IgD-negative memory B cell (primary cell): ENCODE data around the gene ACVR1. TPM values are rescaled to one million over a fixed set of nuclear protein-coding genes. Genes with fewer than 3 reads are reported as not detected.

Source experiments
- H3K27ac Mint-ChIP-seq, 3 donors: one replicate each; pipeline ENCODE4 v1.8.0; 2020 to 2022; ENCODE audit warnings: mild to moderate bottlenecking in 3 of 3, mixed read lengths in 3 of 3, moderate library complexity in 1 of 3
- H3K27me3 Mint-ChIP-seq: one replicate; pipeline ENCODE4 v1.8.0; 2021; ENCODE audit warnings: mixed read lengths
- H3K36me3 Mint-ChIP-seq: one replicate; pipeline ENCODE4 v1.8.0; 2020; ENCODE audit warnings: mild to moderate bottlenecking, mixed read lengths
- H3K4me1 Mint-ChIP-seq, 3 donors: one replicate each; pipeline ENCODE4 v1.8.0; 2020 to 2022; ENCODE audit warnings: mixed read lengths in 3 of 3, mild to moderate bottlenecking in 1 of 3
- H3K4me3 Mint-ChIP-seq, 4 donors: one replicate each; pipeline ENCODE4 v1.8.0; 2020 to 2022; ENCODE audit warnings: mild to moderate bottlenecking in 4 of 4, mixed read lengths in 4 of 4, moderate library complexity in 3 of 4
- H3K9me3 Mint-ChIP-seq, 3 donors: one replicate each; pipeline ENCODE4 v1.8.0; 2020 to 2021; ENCODE audit warnings: mixed read lengths in 3 of 3, mild to moderate bottlenecking in 1 of 3
- polyA plus RNA-seq: library from polyadenylated mRNA; unstranded; fragments of 300-500 nt; fragmentation: Illumina TruSeq; gene quantifications from one replicate; pipeline ENCODE4 v1.2.3, GENCODE V29; 2021

The ACVR1 gene
- polyA plus RNA-seq, 1 donor from 2014 or later: 2.7 TPM

DNA sequence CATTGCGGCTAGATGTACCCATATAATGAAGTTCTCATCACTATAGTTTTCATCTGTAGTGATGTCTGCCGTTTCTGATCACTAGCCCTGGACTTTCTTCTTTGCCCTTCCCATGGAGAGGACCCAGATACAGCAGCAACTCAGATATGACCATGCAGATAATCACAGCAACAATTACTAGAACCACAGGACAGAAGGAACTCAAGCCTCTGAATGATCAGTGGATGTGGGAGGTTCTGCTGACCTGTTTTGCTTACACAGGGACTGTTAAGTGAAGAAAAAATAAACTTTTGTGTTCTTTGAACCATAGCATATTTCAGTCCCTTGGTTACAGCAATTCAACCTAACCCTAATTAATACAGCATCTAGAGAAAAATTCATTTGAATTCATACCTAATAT is 62.7 kb downstream of the ACVR1 start:
- Mint-ChIP-seq H3K36me3 (peaks cover 12% of the 10 kb centered on the region), H3K27ac (no peak overlapping the region), H3K9me3 (no peaks in the 10 kb centered on the region), H3K27me3 (no peaks in the 10 kb centered on the region), H3K4me3 (no peak overlapping the region), H3K4me1 (peaks cover 0 to 2% (median 1%) of the 10 kb centered on the region in 3 donors)

DNA sequence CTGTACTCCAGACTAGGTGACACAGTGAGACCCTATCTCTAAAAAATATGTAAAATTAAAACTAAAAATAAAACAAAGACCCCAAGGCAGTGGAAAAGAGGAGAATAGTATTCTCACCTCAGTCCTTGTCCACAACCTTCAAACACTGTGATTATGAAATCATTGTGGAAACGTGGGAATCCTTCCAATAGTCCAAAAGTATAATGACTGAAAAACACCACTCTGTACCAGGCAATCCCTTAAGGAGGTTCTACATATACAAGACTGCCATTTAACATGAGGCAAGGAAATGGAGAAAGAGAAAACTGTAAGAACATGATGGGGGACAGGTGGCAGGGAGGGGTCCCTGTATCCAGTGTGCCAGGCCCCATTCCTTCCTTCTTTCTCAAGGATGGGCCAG is 66.1 kb downstream of the ACVR1 start:
- H3K27me3 Mint-ChIP-seq: no peaks in the 10 kb centered on the region
- peaks cover 11% of the 10 kb centered on the region for H3K36me3 Mint-ChIP-seq
- no peaks in the 10 kb centered on the region for H3K9me3 Mint-ChIP-seq
- H3K4me1 Mint-ChIP-seq: peaks cover 0 to 1% (median 1%) of the 10 kb centered on the region in 3 donors
- H3K4me3 Mint-ChIP-seq: no peak overlapping the region
- H3K27ac Mint-ChIP-seq: no peak overlapping the region

- peak overlapping the region in 1 of 3 donors; percentile 31 for H3K27ac Mint-ChIP-seq
- H3K4me1 Mint-ChIP-seq: peaks cover 0 to 1% (median 1%) of the 10 kb centered on the region in 3 donors
- H3K27me3 Mint-ChIP-seq: no peaks in the 10 kb centered on the region
- H3K36me3 Mint-ChIP-seq: peaks cover 6% of the 10 kb centered on the region
- H3K9me3 Mint-ChIP-seq: no peaks in the 10 kb centered on the region
- H3K4me3 Mint-ChIP-seq: no peak overlapping the region
Measured at GRCh38 chr2:157809212-157809611, 66.9 kb downstream of the ACVR1 start.

- Mint-ChIP-seq H3K4me1 (peaks cover 0 to 1% (median 1%) of the 10 kb centered on the region in 3 donors), H3K36me3 (peaks cover 4% of the 10 kb centered on the region), H3K27me3 (no peaks in the 10 kb centered on the region), H3K27ac (no peak overlapping the region), H3K4me3 (no peak overlapping the region), H3K9me3 (no peaks in the 10 kb centered on the region)
Measured at GRCh38 chr2:157808421-157808820, 67.7 kb downstream of the ACVR1 start.

- Mint-ChIP-seq H3K4me3 (no peak overlapping the region), H3K4me1 (peaks cover 0 to 1% (median under 1%) of the 10 kb centered on the region in 3 donors), H3K27ac (no peak overlapping the region), H3K9me3 (no peaks in the 10 kb centered on the region), H3K27me3 (no peaks in the 10 kb centered on the region), H3K36me3 (peaks cover 4% of the 10 kb centered on the region)
Measured at GRCh38 chr2:157806426-157807077, 69.6 kb downstream of the ACVR1 start.

DNA sequence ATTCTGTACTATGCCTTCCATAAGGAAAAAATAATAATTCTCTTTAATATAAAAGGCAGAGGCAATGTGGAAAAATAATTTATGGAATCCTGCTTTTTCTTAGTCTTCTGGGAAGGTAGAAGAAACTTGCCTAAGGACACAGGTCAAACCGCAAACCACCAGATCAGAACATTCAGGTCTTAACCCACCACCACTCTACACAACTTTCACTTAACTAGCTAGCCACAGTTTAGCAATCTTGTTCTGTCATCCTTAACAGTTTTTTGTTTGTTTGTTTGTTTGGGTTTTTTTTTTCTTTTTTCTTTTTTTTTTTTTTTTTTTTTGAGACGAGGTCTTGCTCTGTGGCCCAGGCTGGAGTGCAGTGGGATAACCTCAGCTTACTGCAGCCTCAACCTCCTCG is 70.6 kb downstream of the ACVR1 start:
- peaks cover 4% of the 10 kb centered on the region for H3K36me3 Mint-ChIP-seq
- H3K4me3 Mint-ChIP-seq: no peak overlapping the region
- H3K27me3 Mint-ChIP-seq: no peaks in the 10 kb centered on the region
- peaks cover 0 to 1% (median 0%) of the 10 kb centered on the region in 3 donors for H3K4me1 Mint-ChIP-seq
- H3K27ac Mint-ChIP-seq: no peak overlapping the region
- H3K9me3 Mint-ChIP-seq: no peaks in the 10 kb centered on the region

DNA sequence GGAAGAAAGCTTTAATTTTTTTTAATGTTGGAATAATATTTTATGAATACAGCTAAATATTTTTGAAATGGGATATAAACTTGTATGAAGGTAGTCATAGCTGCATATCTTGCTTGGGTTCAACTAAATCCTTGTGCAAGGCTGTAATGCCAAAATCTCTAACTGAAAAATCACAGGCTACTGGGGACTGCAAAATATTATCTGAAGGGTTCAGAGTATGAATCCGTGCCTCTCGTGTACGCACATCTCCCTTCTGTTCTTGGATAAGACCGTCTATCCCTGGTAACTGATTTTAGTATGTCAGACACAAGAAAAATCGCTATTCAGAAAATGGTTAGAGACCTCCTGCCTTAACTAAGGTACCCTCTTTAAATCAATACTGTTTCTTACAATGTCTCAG is 71.8 kb downstream of the ACVR1 start:
- Mint-ChIP-seq H3K4me1 (peaks cover 0 to 1% (median 0%) of the 10 kb centered on the region in 3 donors), H3K36me3 (peaks cover 7% of the 10 kb centered on the region), H3K27me3 (no peaks in the 10 kb centered on the region), H3K27ac (no peak overlapping the region), H3K9me3 (no peaks in the 10 kb centered on the region), H3K4me3 (no peak overlapping the region)

GRCh38 chr2:157803952-157804351 is 72.2 kb downstream of the ACVR1 start:
- H3K4me3 Mint-ChIP-seq: no peak overlapping the region
- no peaks in the 10 kb centered on the region for H3K9me3 Mint-ChIP-seq
- peaks cover 9% of the 10 kb centered on the region for H3K36me3 Mint-ChIP-seq
- H3K4me1 Mint-ChIP-seq: peaks cover 0 to 1% (median 0%) of the 10 kb centered on the region in 3 donors
- H3K27ac Mint-ChIP-seq: no peak overlapping the region
- H3K27me3 Mint-ChIP-seq: no peaks in the 10 kb centered on the region

- Mint-ChIP-seq H3K27ac (no peak overlapping the region), H3K27me3 (no peaks in the 10 kb centered on the region), H3K4me3 (no peak overlapping the region), H3K9me3 (no peaks in the 10 kb centered on the region), H3K36me3 (peaks cover 9% of the 10 kb centered on the region), H3K4me1 (peaks cover 0 to 1% (median 0%) of the 10 kb centered on the region in 3 donors)
Measured at GRCh38 chr2:157803476-157803875, 72.7 kb downstream of the ACVR1 start.

- Mint-ChIP-seq H3K4me3 (no peak overlapping the region), H3K4me1 (no peaks in the 10 kb centered on the region), H3K9me3 (no peaks in the 10 kb centered on the region), H3K27ac (no peak overlapping the region), H3K27me3 (no peaks in the 10 kb centered on the region), H3K36me3 (peaks cover 8% of the 10 kb centered on the region)
Measured at GRCh38 chr2:157800838-157801495, 75.2 kb downstream of the ACVR1 start.

GRCh38 chr2:157793053-157793612 is 83.0 kb downstream of the ACVR1 start:
- H3K27me3 Mint-ChIP-seq: no peaks in the 10 kb centered on the region
- peaks cover 5% of the 10 kb centered on the region for H3K36me3 Mint-ChIP-seq
- peaks cover 0 to 3% (median under 1%) of the 10 kb centered on the region in 3 donors for H3K4me1 Mint-ChIP-seq
- no peak overlapping the region for H3K4me3 Mint-ChIP-seq
- H3K27ac Mint-ChIP-seq: no peak overlapping the region
- H3K9me3 Mint-ChIP-seq: no peaks in the 10 kb centered on the region

DNA sequence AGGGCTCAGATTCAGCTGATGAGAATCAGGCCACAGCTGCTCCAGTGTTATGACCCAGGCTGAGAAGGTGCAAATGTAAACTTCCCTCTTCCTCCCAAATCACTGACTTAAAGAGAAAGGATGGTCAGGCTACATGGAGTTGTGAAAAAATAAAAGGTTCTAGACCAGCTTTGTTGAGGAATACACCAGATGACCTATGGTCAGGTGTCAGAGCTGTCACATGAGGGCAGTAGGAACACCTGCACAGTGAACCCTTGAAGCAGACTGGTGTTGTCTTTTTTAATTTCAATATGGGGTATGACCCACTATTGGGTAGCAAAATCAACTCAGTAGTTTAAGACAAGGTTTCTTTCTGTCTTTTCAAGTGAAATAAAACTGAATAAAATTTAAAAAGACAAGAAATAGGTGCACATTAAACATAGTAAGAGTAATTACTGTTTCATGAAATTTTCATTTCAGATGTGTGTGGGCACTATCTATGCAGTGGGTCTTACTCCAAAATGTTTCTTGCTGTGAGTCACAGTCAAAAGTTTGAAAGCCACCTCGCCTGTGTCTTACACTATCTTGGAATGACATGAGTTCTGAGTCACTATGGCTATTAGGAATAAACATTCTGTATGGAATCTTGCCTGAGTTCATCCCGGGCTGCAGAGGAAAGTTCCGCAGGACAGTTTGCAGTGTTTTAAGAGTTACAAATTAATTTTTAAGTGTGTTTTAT is 83.6 kb downstream of the ACVR1 start:
- Mint-ChIP-seq H3K4me3 (no peak overlapping the region), H3K27me3 (no peaks in the 10 kb centered on the region), H3K4me1 (peaks cover 0 to 3% (median 3%) of the 10 kb centered on the region in 3 donors), H3K27ac (no peak overlapping the region), H3K36me3 (peaks cover 5% of the 10 kb centered on the region), H3K9me3 (no peaks in the 10 kb centered on the region)

- no peak overlapping the region for H3K4me3 Mint-ChIP-seq
- H3K9me3 Mint-ChIP-seq: no peaks in the 10 kb centered on the region
- peaks cover 3% of the 10 kb centered on the region for H3K36me3 Mint-ChIP-seq
- H3K4me1 Mint-ChIP-seq: peaks cover 0 to 3% (median 3%) of the 10 kb centered on the region in 3 donors
- H3K27ac Mint-ChIP-seq: no peak overlapping the region
- no peaks in the 10 kb centered on the region for H3K27me3 Mint-ChIP-seq
Measured at GRCh38 chr2:157790780-157791179, 85.3 kb downstream of the ACVR1 start.

DNA sequence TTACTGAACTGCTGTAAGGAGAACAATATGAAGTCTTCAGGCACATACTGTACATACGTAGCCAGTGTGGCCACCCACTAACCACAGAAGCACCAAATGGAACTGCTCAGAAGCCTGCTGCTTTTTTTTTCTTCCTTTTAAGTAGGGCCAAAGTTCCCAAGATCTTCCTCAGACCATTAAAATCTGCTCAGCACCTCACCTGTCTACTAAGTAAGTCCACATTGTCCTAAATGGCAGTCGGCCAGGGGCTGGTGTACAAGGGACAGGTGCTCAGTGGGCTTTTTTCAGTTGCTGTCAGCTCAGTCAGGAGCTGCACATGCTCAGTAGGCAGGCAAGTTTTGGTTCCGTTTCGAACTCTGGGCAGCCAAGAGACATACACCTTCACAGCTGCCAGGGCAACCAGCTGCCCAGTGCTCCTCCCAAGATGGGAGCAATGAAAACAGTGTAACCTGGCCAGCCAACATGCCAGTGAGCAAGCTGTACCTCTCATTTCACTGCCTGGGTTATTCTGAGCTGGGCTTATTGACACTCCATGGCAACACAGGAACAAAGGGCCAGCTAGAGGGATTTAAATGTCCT is 86.1 kb downstream of the ACVR1 start:
- H3K36me3 Mint-ChIP-seq: peaks cover 3% of the 10 kb centered on the region
- no peak overlapping the region for H3K27ac Mint-ChIP-seq
- H3K4me1 Mint-ChIP-seq: peaks cover 0 to 3% (median 3%) of the 10 kb centered on the region in 3 donors
- no peaks in the 10 kb centered on the region for H3K27me3 Mint-ChIP-seq
- H3K9me3 Mint-ChIP-seq: no peaks in the 10 kb centered on the region
- H3K4me3 Mint-ChIP-seq: no peak overlapping the region

- Mint-ChIP-seq H3K27me3 (no peaks in the 10 kb centered on the region), H3K4me3 (no peak overlapping the region), H3K36me3 (peaks cover 3% of the 10 kb centered on the region), H3K27ac (no peak overlapping the region), H3K4me1 (peaks cover 0 to 3% (median 3%) of the 10 kb centered on the region in 3 donors), H3K9me3 (no peaks in the 10 kb centered on the region)
Measured at GRCh38 chr2:157789256-157789655, 86.9 kb downstream of the ACVR1 start.
